HG03571 (cell line): ENCODE data around the gene BIRC6.
"Not testable (repeated sequence)": the region's sequence is repeated elsewhere in the genome, so short reads cannot be mapped to it uniquely, and the experiment has no call there.

ENCODE experiments used
- ATAC-seq: cut with Tn5 transposase; IDR thresholded peaks from one replicate; pipeline ENCODE4 v1.9.1; 2021; ENCODE audit not compliant: unreplicated experiment

The BIRC6 gene

DNA sequence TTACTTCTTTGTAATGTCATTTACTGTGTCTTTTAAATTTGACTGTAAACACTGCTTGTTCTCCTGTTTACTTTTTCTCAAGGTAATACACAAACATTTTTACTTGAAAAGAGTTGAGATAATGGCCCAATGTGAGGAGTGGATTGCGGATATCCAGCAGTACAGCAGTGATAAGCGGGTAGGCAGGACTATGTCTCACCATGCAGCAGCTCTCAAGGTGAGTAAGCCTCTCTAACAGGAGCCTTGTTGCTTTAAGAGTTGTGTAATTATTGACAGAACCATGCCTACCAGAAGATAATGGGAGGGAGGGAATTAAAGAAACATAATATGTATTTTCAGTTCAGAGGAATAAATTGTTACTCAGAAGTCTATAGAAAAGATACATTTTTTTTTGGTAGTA lies 254.5 kb downstream of the BIRC6 start:
- no peak for ATAC-seq

- no peak for ATAC-seq
Measured at GRCh38 chr2:32611771-32612170, 254.9 kb downstream of the BIRC6 start.

DNA sequence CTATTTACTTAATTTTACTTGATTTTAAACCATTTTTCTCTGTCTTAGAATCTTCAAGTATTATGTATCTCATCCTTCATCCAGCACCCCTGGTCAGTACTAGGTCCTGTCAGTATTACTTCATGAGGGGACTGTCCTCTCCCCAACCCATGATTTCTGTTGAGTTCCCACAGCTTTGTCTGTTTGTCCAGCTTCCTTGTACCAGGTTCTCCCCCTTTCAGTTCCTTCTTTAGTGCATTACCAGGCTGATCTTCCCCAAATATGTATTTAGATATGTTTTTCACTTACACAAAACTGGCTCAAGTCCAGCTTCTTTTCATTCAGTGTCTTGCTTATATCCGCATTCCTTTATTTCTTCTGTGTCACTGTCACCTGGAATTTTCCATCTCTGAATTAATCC lies 257.3 kb downstream of the BIRC6 start:
- no peak for ATAC-seq

- ATAC-seq: no peak
Measured at GRCh38 chr2:32617599-32618189, 260.9 kb downstream of the BIRC6 start.

DNA sequence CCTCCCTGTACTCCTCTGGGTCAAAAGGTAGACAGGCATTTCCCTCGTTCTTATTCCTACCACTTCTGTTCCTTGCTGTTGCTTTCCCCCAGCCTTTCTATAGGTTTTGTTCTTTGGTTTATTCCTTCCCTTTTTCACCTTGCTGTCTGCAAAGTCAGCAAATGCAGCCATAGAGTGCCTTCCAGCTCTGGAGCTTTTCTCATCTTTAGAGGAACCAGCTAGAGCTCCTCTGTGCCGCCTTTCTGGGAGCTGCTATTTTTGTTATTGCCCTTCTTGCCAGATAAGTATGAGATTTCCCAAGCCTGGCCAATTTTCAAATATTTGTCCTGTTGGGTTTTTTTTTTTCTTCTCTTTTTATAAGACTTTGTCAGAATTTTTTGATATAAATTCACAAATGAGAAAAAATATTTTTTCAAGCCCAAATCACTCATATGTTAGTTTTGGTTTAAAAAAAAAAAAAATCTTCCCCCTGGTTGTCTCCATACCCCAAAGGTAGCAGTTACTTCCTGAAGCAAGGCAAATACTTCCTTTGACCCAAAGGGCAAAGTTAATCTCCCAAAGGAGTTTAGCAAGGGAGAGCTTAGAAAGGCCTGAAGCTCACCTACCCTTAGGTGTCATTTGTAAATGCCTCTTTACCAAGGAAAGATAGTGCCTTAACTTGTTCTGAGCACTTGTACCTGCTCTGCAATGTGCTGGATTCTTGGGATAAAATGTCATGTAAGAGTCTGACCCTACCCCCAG lies 265.9 kb downstream of the BIRC6 start:
- ATAC-seq: no peak

DNA sequence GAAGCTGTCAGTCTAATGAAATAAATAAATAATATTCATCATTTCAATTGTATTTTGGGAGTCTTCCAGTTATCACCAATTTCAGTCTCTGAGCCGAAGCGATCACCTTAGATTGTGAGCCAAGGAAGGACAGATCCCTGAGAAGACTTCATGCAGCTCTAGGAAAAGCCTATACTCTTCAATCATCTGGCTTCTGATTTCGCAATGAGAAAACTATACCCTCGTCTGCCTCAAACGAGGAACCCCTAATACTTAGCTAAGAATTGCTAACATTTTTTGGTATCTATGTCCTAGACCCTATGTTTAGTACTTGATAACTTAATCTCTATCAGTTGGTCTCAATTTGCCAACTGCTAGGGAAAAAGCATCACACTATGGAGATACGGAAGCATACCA lies 266.5 kb downstream of the BIRC6 start:
- no peak for ATAC-seq

DNA sequence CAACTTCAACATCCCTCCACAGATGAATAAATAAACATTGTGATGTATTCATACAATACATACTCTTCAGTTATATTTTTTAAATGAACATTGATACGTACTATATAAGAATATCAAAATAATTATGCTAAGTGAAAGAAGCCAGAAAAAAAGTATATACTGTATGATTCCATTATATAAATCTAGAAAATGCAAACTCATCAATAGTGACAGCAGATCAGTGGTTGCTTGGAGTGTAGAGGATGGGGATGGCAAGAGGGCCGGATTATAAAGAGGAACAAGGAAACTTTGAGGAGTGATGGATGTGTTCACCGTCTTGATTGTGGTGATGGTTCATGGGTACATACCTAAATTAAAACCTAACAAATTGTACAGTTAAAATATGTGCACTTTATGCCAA lies 268.0 kb downstream of the BIRC6 start:
- ATAC-seq: no peak

- no peak for ATAC-seq
Measured at GRCh38 chr2:32626639-32627221, 269.9 kb downstream of the BIRC6 start.

DNA sequence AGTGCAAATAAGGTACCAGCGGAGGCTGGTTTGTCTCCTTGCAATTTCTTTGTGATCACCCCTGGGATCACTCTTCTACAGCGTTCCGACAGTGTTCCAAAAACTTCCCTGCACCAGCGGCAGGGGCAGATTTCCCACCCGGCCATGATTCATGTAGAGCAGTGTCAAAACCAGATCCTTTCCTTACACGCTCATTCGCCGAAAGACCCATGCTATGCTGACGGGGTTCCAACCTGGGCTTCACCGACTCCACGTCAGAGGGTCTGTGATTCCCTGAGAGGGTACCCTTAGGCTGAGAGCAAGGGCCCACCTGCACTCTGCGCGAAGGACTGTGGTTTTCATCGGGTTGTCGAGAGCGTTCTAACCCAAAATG lies 270.6 kb downstream of the BIRC6 start:
- peak; percentile 30 for ATAC-seq

DNA sequence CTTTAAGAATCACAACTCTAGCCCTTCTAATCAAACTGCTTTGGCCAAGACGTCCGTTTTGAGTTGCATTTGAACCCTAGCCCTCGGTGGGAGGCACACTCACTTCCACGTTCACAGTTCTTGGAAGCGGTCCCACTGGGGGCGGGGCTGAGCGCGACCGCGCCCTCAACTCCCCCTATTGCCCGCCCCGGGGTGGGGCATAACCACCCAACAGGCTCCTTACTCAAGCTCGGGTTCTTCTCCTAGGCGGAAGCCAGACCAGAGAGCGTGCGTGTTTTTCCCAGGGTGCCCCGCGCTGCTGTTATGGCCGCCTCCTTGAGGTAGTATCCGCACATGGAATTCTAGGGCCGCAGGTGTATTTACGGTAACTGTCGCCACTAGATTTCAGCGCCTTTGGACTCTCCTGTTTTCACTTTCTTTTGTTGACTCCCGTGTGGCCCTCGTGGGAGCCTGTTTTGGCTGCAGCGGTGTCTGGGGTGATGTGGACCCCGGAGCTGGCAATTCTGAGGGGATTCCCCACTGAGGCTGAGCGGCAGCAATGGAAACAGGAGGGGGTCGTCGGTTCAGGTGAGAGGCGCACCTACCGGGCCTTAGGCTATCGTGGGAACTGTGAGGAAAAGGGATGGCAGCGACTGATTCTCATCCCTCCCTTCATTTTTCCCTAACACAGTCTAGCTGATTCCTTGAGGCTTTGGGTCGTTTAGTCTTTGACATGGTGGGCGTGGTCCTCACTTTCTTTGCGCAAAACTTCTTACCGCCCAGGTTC lies 271.2 kb downstream of the BIRC6 start, which contains the start of gene TTC27:
Gene TTC27 (plus strand): TSS at position 237 of the 766 bp plus-strand sequence. CDS start 243 bp downstream, at position 480.
- ATAC-seq: peak; percentile 100

DNA sequence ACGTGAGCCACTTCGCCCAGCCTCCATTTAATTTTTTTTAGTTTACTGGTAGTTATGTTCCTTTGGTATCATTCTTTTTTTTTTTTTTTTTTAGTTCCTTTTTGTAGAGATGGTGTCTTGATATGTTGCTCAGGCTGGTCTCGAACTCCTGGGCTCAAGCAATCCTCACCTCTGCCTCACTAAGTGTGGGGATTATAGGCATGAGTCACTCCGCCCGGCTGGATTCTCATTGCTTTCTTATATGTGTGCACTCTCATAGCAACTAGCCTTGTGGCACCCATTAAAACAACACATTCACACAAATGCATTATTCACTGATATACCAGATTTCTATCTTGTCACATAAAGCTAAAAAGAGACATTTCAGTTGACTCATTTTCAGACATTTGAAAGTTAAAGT lies 275.3 kb downstream of the BIRC6 start:
- no peak for ATAC-seq

DNA sequence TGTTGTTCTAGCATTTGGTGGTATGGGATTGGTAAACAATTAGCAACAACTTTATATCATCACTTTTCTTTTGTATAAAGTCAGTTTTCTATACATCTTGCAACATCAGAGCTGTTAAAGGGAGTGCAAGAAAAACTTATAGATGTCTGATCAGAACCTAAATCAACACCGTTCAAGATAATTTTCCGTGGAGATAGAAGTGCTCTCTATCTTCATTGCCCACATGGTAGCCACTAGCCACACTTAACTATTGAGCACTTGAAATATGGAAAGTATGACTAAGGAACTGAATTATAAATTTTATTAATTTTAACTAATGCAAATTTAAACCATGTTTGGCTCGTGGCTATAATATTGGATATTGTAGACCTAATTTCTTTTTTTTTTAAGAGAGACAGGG lies 276.2 kb downstream of the BIRC6 start:
- no peak for ATAC-seq

DNA sequence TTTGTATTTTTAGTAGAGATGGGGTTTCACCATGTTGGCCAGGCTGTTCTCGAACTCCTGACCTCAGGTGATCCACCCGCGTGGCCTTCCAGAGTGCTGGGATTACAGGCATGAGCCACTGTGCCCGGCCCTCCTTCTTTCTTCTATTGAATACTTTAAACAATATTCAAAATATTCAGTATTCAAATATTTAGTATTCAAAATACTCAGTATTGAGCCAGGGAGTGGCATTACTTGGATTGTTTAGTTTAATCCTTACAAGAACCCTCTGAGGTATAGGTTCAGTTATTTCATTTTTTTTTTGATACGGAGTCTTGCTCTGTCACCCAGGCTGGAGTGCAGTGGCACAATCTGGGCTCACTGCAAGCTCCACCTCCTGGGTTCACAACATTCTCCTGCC lies 281.7 kb downstream of the BIRC6 start:
- ATAC-seq: not testable (repeated sequence)

- ATAC-seq: no peak
Measured at GRCh38 chr2:32641180-32641579, 284.4 kb downstream of the BIRC6 start.

GRCh38 chr2:32647180-32647651 lies 290.4 kb downstream of the BIRC6 start:
- ATAC-seq: no peak

DNA sequence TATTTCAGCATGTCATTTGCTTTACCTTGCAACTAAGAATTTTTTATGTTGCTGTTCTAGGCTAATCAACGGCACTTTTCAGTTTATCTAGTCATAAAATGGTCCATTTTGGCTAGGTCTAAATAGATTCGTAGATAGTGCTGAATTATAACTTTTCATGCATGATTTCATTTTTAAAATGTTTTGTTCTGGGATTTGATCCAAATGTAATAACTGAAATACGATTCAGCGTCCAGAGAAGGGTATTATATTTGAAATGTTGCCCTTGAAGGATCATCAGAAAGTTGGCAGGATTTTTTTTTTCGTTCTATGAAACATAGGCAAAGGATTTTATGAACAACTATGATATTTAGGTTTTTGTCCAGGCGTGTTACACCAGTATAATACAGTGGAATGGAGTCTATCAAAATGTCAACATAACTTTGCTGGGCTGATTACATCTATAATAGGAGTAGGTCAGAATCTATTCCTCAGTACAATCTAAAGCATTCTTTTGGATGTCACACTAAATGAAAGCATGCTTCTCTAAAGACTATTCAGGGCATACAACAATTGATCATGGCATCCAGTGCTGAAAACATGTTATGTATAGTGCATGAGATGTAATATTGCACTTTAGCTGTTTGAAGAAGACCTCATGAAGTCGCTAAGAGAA lies 295.9 kb downstream of the BIRC6 start:
- ATAC-seq: no peak

DNA sequence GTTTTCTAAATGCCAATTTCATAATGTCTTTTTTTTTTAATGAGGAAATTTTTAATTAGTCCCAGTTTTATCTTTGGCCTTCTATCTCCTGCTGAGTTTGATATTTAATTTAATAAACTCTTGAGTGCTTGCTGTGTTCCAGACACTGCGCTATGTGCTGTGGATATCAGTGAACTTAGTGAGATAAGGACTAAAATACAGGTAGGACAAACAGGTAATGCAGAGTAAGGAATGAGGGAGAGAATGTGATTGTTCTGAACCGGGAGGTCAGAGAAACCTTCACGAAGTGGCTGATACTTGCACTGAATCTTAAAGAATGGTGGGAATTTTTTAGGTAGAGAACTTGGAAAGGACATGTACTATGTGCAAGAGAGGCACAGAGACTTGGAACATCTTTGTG lies 299.2 kb downstream of the BIRC6 start:
- ATAC-seq: no peak

- no peak for ATAC-seq
Measured at GRCh38 chr2:32663864-32664263, 307.0 kb downstream of the BIRC6 start.

DNA sequence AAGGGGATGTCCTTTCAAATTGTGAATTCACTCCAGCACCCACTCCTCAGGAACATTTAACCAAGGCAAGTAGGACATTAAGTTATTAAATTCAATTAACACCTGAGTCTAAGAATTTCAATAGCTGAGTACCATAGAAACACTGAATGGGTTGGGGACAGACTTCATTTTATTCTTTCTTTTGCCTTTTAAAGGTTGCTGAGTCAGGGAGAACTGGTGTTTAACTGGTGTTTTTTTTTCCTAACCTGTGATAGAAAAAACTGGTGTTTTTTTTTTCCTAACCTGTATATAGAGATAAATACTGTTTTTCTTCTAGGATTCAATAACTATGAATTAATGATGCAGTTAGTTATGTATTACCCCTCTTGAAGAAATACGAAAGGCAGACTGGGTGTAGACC lies 309.9 kb downstream of the BIRC6 start:
- no peak for ATAC-seq

DNA sequence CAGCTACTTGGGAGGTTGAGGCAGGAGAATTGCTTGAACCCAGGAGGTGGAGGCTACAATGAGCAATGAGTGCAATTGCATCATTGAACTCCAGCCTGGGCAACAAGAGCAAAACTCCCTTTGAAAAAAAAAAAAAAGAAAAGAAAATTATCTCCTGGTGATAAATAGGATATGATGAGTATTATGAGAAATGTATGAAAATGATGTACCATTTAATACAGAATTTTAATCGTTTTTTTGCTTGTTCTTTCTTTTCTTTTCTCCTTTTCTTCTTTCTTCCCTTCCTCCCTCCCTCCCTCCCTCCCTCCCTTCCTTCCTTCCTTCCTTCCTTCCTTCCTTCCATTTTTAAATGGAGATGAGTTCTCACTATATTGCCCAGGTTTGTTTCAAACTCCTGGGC lies 311.4 kb downstream of the BIRC6 start:
- ATAC-seq: no peak
